H1 (cell line): ENCODE results near the gene SLC12A7. TPM values are rescaled to one million over a fixed set of nuclear protein-coding genes. Genes with fewer than 3 reads are reported as not detected.

Experiments used
- CHD1 ChIP-seq: IDR thresholded peaks from 2 replicates; pipeline ENCODE4 v1.6.1; 2012; ENCODE audit warnings: low read depth, low read length, improper control_type of control experiment
- CHD7 ChIP-seq: fragments of 300-600 bp; sonication (generic); IDR thresholded peaks from 2 replicates; pipeline ENCODE4 v1.7.1; 2012; ENCODE audit warnings: low read length, moderate library complexity, mild to moderate bottlenecking, inconsistent platforms; ENCODE audit not compliant: insufficient replicate concordance
- KDM4A ChIP-seq: IDR thresholded peaks from one replicate; pipeline ENCODE4 v1.7.1; 2012; ENCODE audit warnings: low read depth, mild to moderate bottlenecking, moderate library complexity, low read length, inconsistent platforms; ENCODE audit not compliant: severe bottlenecking
- POLR2A ChIP-seq, 2 experiments: IDR thresholded peaks; 1 replicate in 1 of 2; 2 replicates in 1 of 2; pipeline ENCODE4 v1.6.1; 2011; ENCODE audit warnings: low read depth in 2 of 2, low read length in 2 of 2, mild to moderate bottlenecking in 2 of 2; ENCODE audit errors: control extremely low read depth in 1 of 2
- SIRT6 ChIP-seq: IDR thresholded peaks from one replicate; pipeline ENCODE4 v1.7.1; 2012; ENCODE audit warnings: low read length, inconsistent platforms
- SP4 ChIP-seq: IDR thresholded peaks from 2 replicates; pipeline ENCODE4 v1.6.1; 2012; ENCODE audit warnings: low read length, inconsistent platforms
- USF2 ChIP-seq: IDR thresholded peaks from 2 replicates; pipeline ENCODE4 v1.6.1; 2011; ENCODE audit warnings: low read length, improper control_type of control experiment
- polyA plus RNA-seq, 7 experiments: library from polyadenylated mRNA; depleted of rRNA in 3 of 7; stranded (reverse) in 5 of 7; unstranded in 2 of 7; fragments of >200 nt in 5 of 7; fragments of 200-250 nt in 2 of 7; gene quantifications; 1 replicate in 5 of 7; 2 replicates in 1 of 7; 4 replicates in 1 of 7; pipeline versions ENCODE4 v1.2.1 to v1.2.3, GENCODE V29; 2011 to 2013; ENCODE audit warnings: missing spikeins in 2 of 7, mixed read lengths in 2 of 7
- total RNA-seq: library from RNA; stranded (reverse); fragmentation: NEBNext Ultra II Directional; extraction: Animal tissue kit (Norgen Biotek cat#: 25700); gene quantifications from 2 replicates; pipeline ENCODE4 v1.2.1, GENCODE V29; 2021

The SLC12A7 gene
- total and polyA plus RNA-seq, 2 of the 8 experiments (the other 6 are each of a cell fraction or from before 2014, with no cell fraction given) = 23.5 to 39.7 TPM

GRCh38 chr5:1012313-1012841 is 99.5 kb downstream of the SLC12A7 start (continued):
- TF ChIP-seq CHD7 (no peak), SP4 (no peak), KDM4A (no peak), SIRT6 (no peak), POLR2A (IDR thresholded peaks at IDR 0.05; ENCODE audit: control extremely low read depth in 1 of 2, low read depth in 2 of 2, low read length in 2 of 2) (no peak), USF2 (no peak), CHD1 (no peak)
